ENCODE data around the gene MDN1. TPM values are rescaled to one million over a fixed set of nuclear protein-coding genes. Genes with fewer than 3 reads are reported as not detected.
"Not testable (repeated sequence)": the region's sequence is repeated elsewhere in the genome, so short reads cannot be mapped to it uniquely, and the experiment has no call there.

MDN1 gene
- total and polyA plus RNA-seq, 2 of the 8 experiments (the other 6 are each of a cell fraction or from before 2014, with no cell fraction given) = 53.5 to 179 TPM

DNA sequence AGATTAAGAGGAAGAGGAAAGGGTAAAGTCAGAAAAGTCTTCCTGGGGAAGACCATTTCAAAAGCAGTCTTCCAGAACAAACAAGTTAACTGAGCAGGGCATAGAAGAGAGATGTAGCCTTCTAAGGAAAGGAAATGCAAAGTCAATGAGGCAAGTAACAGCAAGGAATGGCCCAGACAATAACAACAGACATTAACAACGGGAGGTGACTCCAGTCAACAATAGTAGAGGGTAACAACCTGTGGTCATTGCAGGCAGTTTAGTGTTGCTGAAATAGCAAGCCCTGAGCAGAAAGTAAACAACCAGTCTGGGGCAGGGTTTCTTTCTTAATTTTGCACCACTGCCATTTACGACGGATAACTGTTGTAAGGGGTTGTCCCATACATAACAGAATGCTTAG, 2.1 kb downstream of the MDN1 start (continued):
- TF ChIP-seq, protein P1, sequence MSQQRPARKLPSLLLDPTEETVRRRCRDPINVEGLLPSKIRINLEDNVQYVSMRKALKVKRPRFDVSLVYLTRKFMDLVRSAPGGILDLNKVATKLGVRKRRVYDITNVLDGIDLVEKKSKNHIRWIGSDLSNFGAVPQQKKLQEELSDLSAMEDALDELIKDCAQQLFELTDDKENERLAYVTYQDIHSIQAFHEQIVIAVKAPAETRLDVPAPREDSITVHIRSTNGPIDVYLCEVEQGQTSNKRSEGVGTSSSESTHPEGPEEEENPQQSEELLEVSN (IDR thresholded peaks at IDR 0.05) = no peak
- TF ChIP-seq JUND (IDR thresholded peaks at IDR 0.05; ENCODE audit: low read length) = no peak

DNA sequence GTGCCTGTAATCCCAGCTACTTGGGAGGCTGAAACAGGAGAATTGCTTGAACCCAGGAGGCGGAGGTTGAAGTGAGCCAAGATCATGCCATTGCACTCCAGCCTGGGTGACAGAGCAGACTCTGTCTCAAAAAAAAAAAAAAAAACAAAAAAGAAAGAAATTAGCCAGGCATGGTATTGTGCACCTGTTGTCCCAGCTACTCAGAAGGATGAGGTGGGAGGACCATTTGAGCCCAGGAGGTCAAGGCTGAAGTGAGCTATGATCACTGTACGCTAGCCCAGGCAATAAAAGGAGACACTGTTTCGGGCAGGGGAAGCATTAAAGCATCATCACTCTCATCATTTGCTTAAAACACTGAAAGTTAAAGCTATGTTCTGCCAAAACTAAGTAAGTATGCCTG, 6.2 kb downstream of the MDN1 start:
- H2BK20ac ChIP-seq (ENCODE audit: low read length); H3K9ac ChIP-seq (replicated peaks in 1 of 4; ENCODE audit: extremely low read depth in 1 of 4, low read depth in 3 of 4, low read length in 3 of 4); H3K79me1 ChIP-seq (ENCODE audit: low read depth, low read length); H3K18ac ChIP-seq (ENCODE audit: extremely low read depth, low read length); H3K4me3 ChIP-seq (ENCODE audit: extremely low read depth in 1 of 4, insufficient read depth in 2 of 4, low read depth in 3 of 4, low read length in 4 of 4); H2BK120ac ChIP-seq (replicated peaks; ENCODE audit: low read depth, low read length); H4K91ac ChIP-seq (replicated peaks; ENCODE audit: insufficient read length, low read length); H2AFZ ChIP-seq (ENCODE audit: low read length); H3K23ac ChIP-seq (ENCODE audit: insufficient read length); DNase-seq (ENCODE audit: low read depth in 1 of 2, low spot score in 2 of 2); H4K5ac ChIP-seq (ENCODE audit: insufficient read length, low read depth, low read length); H3K14ac ChIP-seq (ENCODE audit: insufficient read length); H3K9me3 ChIP-seq (ENCODE audit: insufficient read depth in 2 of 2, low read depth in 1 of 2, low read length in 1 of 2); H3K23me2 ChIP-seq (ENCODE audit: low read depth, low read length); H4K8ac ChIP-seq (ENCODE audit: extremely low read depth, insufficient read depth, low read length); H3K4me2 ChIP-seq (ENCODE audit: insufficient read depth in 1 of 2, low read depth in 2 of 2, low read length in 2 of 2); H3K27ac ChIP-seq (ENCODE audit: low read depth, low read length); H3K4ac ChIP-seq (replicated peaks; ENCODE audit: insufficient read length, low read depth, low read length); H2AK5ac ChIP-seq (ENCODE audit: low read depth, low read length); FAIRE-seq; H2BK15ac ChIP-seq (ENCODE audit: low read length); H2BK5ac ChIP-seq (ENCODE audit: low read depth, low read length); H3K56ac ChIP-seq (replicated peaks; ENCODE audit: insufficient read length, low read depth, low read length); H3K36me3 ChIP-seq (ENCODE audit: control insufficient read depth in 2 of 4, insufficient read depth in 4 of 4, low read length in 3 of 4); H3K27me3 ChIP-seq (replicated peaks in 1 of 4; ENCODE audit: control insufficient read depth in 3 of 4, extremely low read depth in 1 of 4, insufficient read depth in 3 of 4, low read length in 3 of 4); H2BK12ac ChIP-seq (ENCODE audit: low read depth, low read length): not testable (repeated sequence)
- ChIA-PET POLR2A (ENCODE audit: partially characterized antibody) (interaction anchor here (1.2 to 5.1 kb wide), 4 partner anchors 8 to 16 kb away, joined by 6 to 25 read pairs (median 12); partner anchors contain the start of gene CASP8AP2), CTCF (ENCODE audit: partially characterized antibody) (interaction anchor here (1.1 to 2.8 kb wide), 2 partner anchors 19 to 21 kb away, joined by 3 to 11 read pairs; no protein-coding TSS in a partner anchor)
- WGBS, 2 experiments (ENCODE audit: extremely low coverage in 1 of 2, insufficient coverage in 1 of 2, insufficient read length in 1 of 2, insufficient replicate concordance in 2 of 2, low coverage in 1 of 2, low lambda C conversion rate in 2 of 2, missing lambda C conversion rate in 1 of 2) = 88% methylated on average over 2 of the region's 3 CpGs; no CpG with 5 or more reads in 1 of the 2 experiments
- Histone ChIP-seq H4K20me1 (replicated peaks in 1 of 2; ENCODE audit: control insufficient read depth in 1 of 2, insufficient read depth in 2 of 2, low read length in 2 of 2) (peaks cover 22 to 24% of the 10 kb centered on the region in 2 experiments), H3K4me1 (replicated peaks in 1 of 4; ENCODE audit: control insufficient read depth in 3 of 4, insufficient read depth in 4 of 4, low read length in 3 of 4) (peaks cover 0 to 12% (median 9%) of the 10 kb centered on the region in 4 experiments), H3K79me2 (ENCODE audit: control insufficient read depth in 1 of 2, insufficient read depth in 2 of 2, low read length in 2 of 2) (peaks cover 29 to 99% of the 10 kb centered on the region in 2 experiments)
